Measurements from ENCODE around the gene LACTB. TPM values are rescaled to one million over a fixed set of nuclear protein-coding genes. Genes with fewer than 3 reads are reported as not detected.

The LACTB gene
- total and polyA plus RNA-seq, 2 of the 13 experiments (the other 11 are each of a cell fraction or from before 2014, with no cell fraction given) = 14.8 to 23.0 TPM

GRCh38 chr15:63122002-63122875, 578 bp downstream of the LACTB start (continued):
- no peak for TF ChIP-seq KIAA2018 (CRISPR knock-in tag; IDR thresholded peaks at IDR 0.05; ENCODE audit: borderline replicate concordance)
- peak; percentile 45; the same call in 1 of the 2 replicates for TF ChIP-seq PATZ1 (CRISPR knock-in tag; IDR thresholded peaks at IDR 0.05)
- 0 out of 2 replicates have a peak, but pooled peaks have one; percentile 41 for TF ChIP-seq ZNF383 (CRISPR knock-in tag; IDR thresholded peaks at IDR 0.05; ENCODE audit: borderline replicate concordance)
- no peak for TF ChIP-seq SP1 (IDR thresholded peaks at IDR 0.05)
- peak; percentile 86 for TF ChIP-seq SP1 (CRISPR knock-in tag; IDR thresholded peaks at IDR 0.05)
- peak; percentile 65; the same call in 1 of the 2 replicates for TF ChIP-seq ZNF343 (CRISPR knock-in tag; IDR thresholded peaks at IDR 0.05)
- TF ChIP-seq LCORL (IDR thresholded peaks at IDR 0.05) = no peak
- TF ChIP-seq LCORL (CRISPR knock-in tag; IDR thresholded peaks at IDR 0.05) = peak; percentile 62; the same call in 1 of the 2 replicates
- TF ChIP-seq ZNF296 (CRISPR knock-in tag; conservative IDR thresholded peaks at IDR 0.05) = 0 out of 2 replicates have a peak, but pooled peaks have one; percentile 26
- TF ChIP-seq PRDM10 (CRISPR knock-in tag; IDR thresholded peaks at IDR 0.05; ENCODE audit: low read depth) = no peak
- TF ChIP-seq ZNF572 (CRISPR knock-in tag; IDR thresholded peaks at IDR 0.05) = no peak
- TF ChIP-seq POLR2AphosphoS5 (IDR thresholded peaks at IDR 0.05; ENCODE audit: low read depth, low read length) = peak; percentile 31; the same call in 1 of the 2 replicates
- no peak for TF ChIP-seq SKI (IDR thresholded peaks at IDR 0.05; ENCODE audit: partially characterized antibody)
- no peak; the same call in 1 of the 2 replicates for TF ChIP-seq ZIK1 (CRISPR knock-in tag; IDR thresholded peaks at IDR 0.05; ENCODE audit: borderline replicate concordance, low read depth)
- no peak for TF ChIP-seq KLF9 (CRISPR knock-in tag; IDR thresholded peaks at IDR 0.05; ENCODE audit: low read depth)

All from HepG2 (cell line).